ENCODE data around the gene OR6N1.

Gene OR6N1

DNA sequence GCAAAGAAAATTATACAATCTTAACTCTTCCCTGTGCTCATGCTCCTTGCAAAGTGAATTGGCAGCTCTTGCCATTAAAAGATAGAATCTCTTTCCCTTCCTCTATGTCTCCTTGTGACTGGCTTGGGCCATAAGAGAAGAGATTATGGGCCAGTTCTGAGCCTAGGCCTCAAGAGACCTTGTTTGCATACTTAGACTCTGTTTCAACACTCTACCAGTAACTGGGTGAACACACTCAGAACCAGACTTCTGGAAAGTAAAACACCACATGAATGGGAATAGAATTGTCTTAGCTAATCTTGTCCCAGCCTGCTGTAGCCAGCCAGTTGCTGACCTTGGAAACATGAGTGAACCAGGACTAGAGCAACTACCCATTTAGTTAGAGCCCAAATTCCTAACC, 36.1 kb downstream of the OR6N1 start:
- no peak for DNase-seq

DNA sequence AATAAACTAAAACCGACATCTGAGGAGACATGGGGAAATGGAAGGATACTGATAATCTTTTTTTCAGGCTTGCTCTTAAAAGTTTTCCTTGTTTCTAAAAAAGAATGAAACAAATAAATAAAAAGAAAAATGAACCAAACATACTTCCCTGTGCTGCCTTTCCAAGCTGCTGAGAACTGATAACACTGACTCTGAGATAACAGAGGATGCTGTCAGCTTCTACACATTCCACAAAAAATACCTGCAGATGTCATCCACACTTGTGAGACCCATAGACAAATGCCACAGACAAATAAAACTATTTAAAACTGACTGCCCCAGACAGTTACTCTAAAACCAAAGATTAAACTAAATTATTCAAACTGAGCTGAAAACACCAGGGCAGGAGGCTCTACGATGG, 39.5 kb downstream of the OR6N1 start:
- DNase-seq = no peak

DNA sequence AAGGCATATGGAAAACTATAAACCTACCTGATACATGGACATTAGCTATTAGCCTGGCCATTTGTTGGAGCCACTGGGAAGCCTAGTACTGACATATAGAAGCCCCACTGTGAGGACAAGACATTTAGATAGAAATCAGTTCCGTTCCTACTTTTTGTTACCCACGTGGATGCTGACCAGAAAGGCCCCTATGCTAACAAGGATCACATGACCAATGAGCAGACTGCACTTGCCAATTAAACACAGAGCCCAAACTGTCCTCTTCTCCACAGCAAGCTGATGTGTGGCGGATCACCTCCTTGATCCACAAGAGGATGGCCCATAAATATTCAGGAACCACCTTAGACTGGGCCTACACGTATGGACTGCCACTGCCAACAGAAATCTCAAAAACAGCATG, 40.3 kb downstream of the OR6N1 start:
- DNase-seq = no peak

DNA sequence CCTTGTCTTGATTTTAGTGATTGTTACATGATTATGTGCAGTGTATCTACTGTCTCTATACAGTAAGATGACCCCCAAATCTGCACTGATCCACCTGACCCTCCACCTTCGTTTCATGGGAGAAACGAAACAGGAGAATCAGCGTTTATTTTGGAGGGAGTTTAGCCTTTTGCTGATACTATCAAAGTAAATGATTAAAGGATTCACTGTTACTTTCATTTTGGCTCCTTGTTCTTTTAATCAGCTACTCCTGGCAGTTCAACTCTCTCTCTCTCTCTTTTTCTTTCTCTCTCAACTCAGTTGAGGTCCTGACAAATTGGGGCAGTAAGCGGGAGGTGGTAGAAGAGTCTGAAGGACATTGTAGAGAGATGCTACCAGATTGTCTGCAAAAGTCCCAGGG, 41.5 kb downstream of the OR6N1 start:
- no peak for DNase-seq

DNA sequence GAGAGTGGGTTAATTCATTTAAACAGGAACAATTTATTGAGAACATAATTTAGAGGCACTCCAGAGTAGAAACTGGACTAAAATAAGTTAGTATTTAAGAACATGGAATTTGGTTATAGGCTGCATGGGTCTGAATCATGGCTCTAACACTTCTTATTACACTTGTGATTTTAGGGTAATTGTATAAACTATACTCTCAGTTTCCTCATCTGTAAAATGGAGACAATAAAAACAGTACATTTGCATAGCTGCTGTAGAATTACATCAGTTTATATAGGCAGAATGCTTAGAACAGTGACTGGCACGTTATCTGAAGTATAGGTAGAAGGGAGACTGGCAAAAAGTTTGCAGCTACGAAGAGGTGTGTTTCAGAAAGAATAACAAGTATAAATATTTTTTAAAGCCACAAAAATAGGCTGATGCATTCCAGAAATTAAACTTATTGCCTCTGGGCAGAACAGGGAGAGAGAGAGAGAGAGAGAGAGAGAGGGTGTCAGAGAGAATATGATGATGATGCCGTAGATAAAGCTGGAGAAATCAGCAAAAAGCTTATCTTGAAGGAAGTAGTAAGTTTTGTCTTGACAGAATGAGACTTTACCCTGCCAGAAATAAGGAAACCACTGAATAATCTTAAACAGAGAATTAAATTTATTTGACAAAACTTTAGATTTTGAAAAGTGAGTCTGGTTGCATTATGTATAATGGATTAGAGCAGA, 43.3 kb downstream of the OR6N1 start:
- no peak for DNase-seq

DNA sequence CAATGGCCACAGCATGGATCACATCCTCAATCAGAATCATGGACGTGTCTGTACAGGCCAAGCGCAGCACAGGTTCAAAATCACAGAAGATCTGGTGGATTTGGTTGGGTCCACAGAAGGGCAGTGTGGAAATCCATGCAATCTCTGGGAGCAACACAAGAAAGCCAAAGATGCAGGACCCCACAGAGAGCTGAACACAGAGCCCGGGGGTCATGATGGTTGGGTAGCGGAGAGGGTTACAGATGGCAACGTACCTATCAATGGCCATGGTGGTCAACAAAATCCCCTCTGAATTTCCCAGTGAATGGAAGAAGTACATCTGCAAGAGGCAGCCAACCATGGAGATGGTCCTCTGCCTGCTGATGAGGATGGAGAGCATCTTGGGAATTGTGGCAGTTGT, 47.6 kb downstream of the OR6N1 start:
- no peak for DNase-seq

DNA sequence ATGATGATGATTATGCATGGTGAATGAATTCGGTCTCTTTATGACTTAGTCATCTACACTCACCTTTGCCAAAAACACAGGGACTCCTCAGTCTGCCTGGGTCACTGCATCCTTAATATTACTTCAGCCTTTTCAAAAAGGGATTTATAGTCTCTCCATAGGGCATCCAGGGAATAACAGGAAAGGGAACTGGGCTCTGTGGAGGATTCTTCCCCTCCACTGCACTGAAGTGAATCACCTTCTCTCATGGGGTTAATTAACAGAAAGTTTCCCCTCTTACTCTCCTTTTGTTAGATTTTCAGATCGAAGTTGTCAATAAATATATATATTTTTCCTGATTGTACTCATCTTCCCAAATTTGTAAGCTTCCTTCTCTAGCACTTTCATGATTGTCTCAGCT, 51.4 kb downstream of the OR6N1 start, which contains the start of gene OR6K3:
Gene OR6K3 (minus strand): TSS at position 101 of the 400 bp plus-strand sequence. CDS start 2,605 bp downstream, outside the sequence.
- no peak for DNase-seq

DNA sequence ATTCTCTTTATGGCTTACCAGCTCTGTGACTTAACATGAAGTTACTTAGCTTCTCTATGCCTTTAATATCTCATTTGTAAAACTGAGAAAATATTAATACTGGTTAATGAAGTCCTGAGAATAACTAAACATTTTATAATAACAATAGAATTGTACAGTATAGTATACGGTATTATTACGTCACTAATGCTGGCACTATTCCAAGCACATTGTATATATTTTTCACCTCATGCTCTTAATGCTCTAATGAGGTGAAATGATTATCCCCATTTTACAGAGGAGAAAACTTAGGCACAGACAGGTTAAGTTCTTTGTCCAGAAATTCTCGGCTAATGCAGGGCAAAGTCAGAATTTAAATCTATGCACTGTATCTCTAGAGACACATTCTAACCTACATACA, 52.3 kb downstream of the OR6N1 start:
- no peak for DNase-seq

DNA sequence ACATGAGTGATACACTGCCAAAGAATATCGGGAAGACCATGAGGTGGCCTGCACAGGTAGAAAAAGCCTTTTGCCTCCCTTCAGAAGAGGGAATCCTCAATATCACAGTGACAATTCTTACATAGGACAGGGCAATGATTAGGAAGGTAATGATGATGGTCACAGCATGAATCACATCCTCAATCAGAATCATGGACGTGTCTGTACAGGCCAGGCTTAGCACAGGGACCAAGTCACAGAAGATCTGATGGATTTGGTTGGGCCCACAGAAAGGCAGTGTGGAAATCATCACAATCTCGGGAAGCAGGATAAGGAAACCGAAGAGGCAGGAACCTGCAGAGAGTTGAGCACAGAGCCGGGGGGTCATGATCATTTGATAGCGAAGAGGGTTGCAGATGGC, 54.7 kb downstream of the OR6N1 start:
- DNase-seq = no peak

DNA sequence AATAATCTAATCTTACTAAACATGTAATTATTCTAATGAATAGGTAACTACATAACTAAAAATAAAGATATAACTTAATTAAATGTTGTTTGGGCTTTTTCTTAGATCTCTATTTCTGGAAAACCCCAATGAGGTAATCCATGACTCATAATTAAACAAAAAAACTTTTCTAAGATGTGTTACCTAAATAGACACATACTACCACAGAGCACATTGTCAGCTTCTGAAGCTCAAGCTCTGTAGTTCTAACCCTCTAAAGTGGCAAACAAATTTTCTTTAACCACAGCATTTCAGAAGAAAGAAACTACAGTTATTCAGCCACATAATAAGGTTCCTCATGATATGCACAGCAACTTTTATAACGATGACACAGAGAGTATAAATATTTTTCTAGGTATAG, 55.7 kb downstream of the OR6N1 start:
- no peak for DNase-seq

DNA sequence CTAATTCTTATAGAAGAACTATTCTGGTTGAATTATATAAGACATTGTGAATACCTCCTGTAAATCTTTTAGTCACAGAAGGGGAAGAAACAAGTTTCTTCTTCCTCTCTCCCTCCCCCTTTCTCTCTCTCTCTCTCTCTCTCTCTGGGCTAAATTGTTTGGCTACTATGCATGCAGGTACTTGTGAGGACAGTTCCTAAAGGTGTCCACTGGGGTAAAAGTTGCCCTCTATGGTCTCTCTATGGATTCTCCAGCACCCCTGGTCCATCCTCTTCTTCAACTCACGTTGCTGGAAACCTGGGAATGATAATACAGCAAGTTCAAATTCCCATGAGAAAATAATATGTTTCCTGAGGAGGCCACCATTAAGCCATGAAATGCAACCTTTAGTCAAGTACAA, 57.2 kb downstream of the OR6N1 start:
- DNase-seq = no peak
